HCT116 (cell line): ENCODE data around the gene HSD17B3. TPM values are rescaled to one million over a fixed set of nuclear protein-coding genes. Genes with fewer than 3 reads are reported as not detected.

Experiments used
- ATAC-seq: fragments of 200-7000 bp; cut with Tn5 transposase; 2 replicates; pipeline ENCODE4 v1.9.1; 2020; ENCODE audit warnings: mild to moderate bottlenecking, moderate library complexity
- BruUV-seq: library from RNA; stranded (reverse); fragments of 400-500 nt; replicated peaks from 2 replicates; lab custom pipeline; 2021; lab: Mats Ljungman, UMichigan
- CTCF ChIA-PET: fragments of 300-600 bp; sonication (Branson Sonifier 250); formaldehyde crosslinking; loops from one replicate; lab custom pipeline; 2021; ENCODE audit warnings: antibody characterized with exemption; lab: Charles Lee
- POLR2A ChIA-PET: fragments of 300-600, 350-600 bp; sonication (Branson Sonifier 250); formaldehyde crosslinking; loops from one replicate; lab custom pipeline; 2021; ENCODE audit warnings: antibody characterized with exemption; lab: Charles Lee
- RAD21 ChIA-PET, 2 experiments: fragments of 300-600 bp; sonication (Branson Sonifier 250); formaldehyde crosslinking; loops; one replicate each; lab custom pipeline; 2023; ENCODE audit warnings: low total read pairs in 2 of 2; ENCODE audit not compliant: uncharacterized antibody in 2 of 2, unreplicated experiment in 2 of 2, low non-redundant PET in 1 of 2; lab: Charles Lee
- DNase-seq: peaks from one replicate; pipeline ENCODE4 v3.0.0-alpha.2; 2010; ENCODE audit warnings: low read depth, low spot score
- H2AFZ ChIP-seq: fragments of 200-600 bp; shearing (Covaris generic), sonication (generic); 2 replicates; pipeline ENCODE4 v1.6.1; 2017; ENCODE audit warnings: low read depth, mixed run types, mixed read lengths, antibody characterized with exemption, low read length; ENCODE audit not compliant: poor library complexity, severe bottlenecking
- H3K27ac ChIP-seq: 2 replicates; pipeline ENCODE4 v1.5.1; 2012; ENCODE audit warnings: low read depth, low read length
- H3K27me3 ChIP-seq: fragments of 200-600 bp; sonication (generic); 2 replicates; pipeline ENCODE4 v1.6.1; 2016; ENCODE audit warnings: mixed run types, low read length, mixed read lengths; ENCODE audit not compliant: insufficient read depth
- H3K36me3 ChIP-seq, 2 experiments: fragments of 200-500 bp in 1 of 2; fragments of 200-600 bp in 1 of 2; sonication (Bioruptor generic) in 1 of 2; sonication (generic) in 1 of 2; 2 replicates each; pipeline versions ENCODE4 v1.5.1 to v1.6.1; 2014 to 2016; ENCODE audit warnings: low read length in 2 of 2, inconsistent platforms in 1 of 2, mixed read lengths in 1 of 2, mixed run types in 1 of 2; ENCODE audit not compliant: insufficient read depth in 2 of 2, control insufficient read depth in 1 of 2
- H3K4me1 ChIP-seq, 2 experiments: fragments of 200-600 bp in 1 of 2; sonication (generic) in 1 of 2; 2 replicates each; pipeline versions ENCODE4 v1.5.1 to v1.6.1; 2012 to 2017; ENCODE audit warnings: low read length in 2 of 2, inconsistent platforms in 1 of 2, mild to moderate bottlenecking in 1 of 2, mixed read lengths in 1 of 2, mixed run types in 1 of 2, moderate library complexity in 1 of 2; ENCODE audit not compliant: insufficient read depth in 2 of 2, control insufficient read depth in 1 of 2
- H3K4me2 ChIP-seq: fragments of 200-600 bp; sonication (generic); 2 replicates; pipeline ENCODE4 v1.6.1; 2017; ENCODE audit warnings: mixed run types, low read length, mixed read lengths
- H3K4me3 ChIP-seq, 2 experiments: fragments of 200-600 bp in 1 of 2; sonication (generic) in 1 of 2; replicated peaks in 1 of 2; 2 replicates each; pipeline ENCODE4 v1.5.1; 2011 to 2016; ENCODE audit warnings: low read length in 2 of 2, control low read depth in 1 of 2, low read depth in 1 of 2, mild to moderate bottlenecking in 1 of 2, mixed read lengths in 1 of 2, mixed run types in 1 of 2
- H3K79me2 ChIP-seq: fragments of 200-600 bp; sonication (generic); 2 replicates; pipeline ENCODE4 v1.6.1; 2017; ENCODE audit warnings: mild to moderate bottlenecking, mixed run types, low read length, moderate library complexity, mixed read lengths; ENCODE audit not compliant: insufficient read depth
- H3K9ac ChIP-seq: fragments of 200-600 bp; sonication (generic); 2 replicates; pipeline ENCODE4 v1.6.1; 2016; ENCODE audit warnings: low read length, mixed read lengths
- H3K9me2 ChIP-seq: fragments of 200-600 bp; sonication (generic), shearing (Covaris generic); 2 replicates; pipeline ENCODE4 v1.6.1; 2017; ENCODE audit warnings: mixed run types, mild to moderate bottlenecking, moderate library complexity; ENCODE audit not compliant: insufficient read depth
- H3K9me3 ChIP-seq, 2 experiments: fragments of 200-500 bp in 1 of 2; fragments of 200-600 bp in 1 of 2; sonication (Bioruptor generic) in 1 of 2; sonication (generic) in 1 of 2; 2 replicates each; pipeline ENCODE4 v1.6.1; 2014 to 2017; ENCODE audit warnings: low read length in 2 of 2, mixed read lengths in 2 of 2, inconsistent platforms in 1 of 2, low read depth in 1 of 2, mild to moderate bottlenecking in 1 of 2, mixed run types in 1 of 2, moderate library complexity in 1 of 2; ENCODE audit not compliant: control insufficient read depth in 1 of 2, insufficient read depth in 1 of 2
- H4K20me1 ChIP-seq: fragments of 200-600 bp; sonication (generic), shearing (Covaris generic); 2 replicates; pipeline ENCODE4 v1.6.1; 2017; ENCODE audit warnings: mixed run types, mild to moderate bottlenecking, moderate library complexity; ENCODE audit not compliant: insufficient read depth
- CBX3 ChIP-seq: IDR thresholded peaks from 2 replicates; pipeline ENCODE4 v1.6.1; 2012; ENCODE audit warnings: low read depth
- CEBPB ChIP-seq: IDR thresholded peaks from 2 replicates; pipeline ENCODE4 v1.6.1; 2012; ENCODE audit warnings: low read depth
- EGR1 ChIP-seq: IDR thresholded peaks from 2 replicates; pipeline ENCODE4 v1.6.1; 2012; ENCODE audit warnings: low read depth
- ELF1 ChIP-seq: IDR thresholded peaks from 2 replicates; pipeline ENCODE4 v1.6.1; 2012; ENCODE audit warnings: low read depth, borderline replicate concordance
- EZH2phosphoT487 ChIP-seq: fragments of 200-600 bp; IDR thresholded peaks from 2 replicates; pipeline ENCODE4 v1.6.1; 2018; ENCODE audit warnings: antibody characterized with exemption, borderline replicate concordance
- FOSL1 ChIP-seq: IDR thresholded peaks from 2 replicates; pipeline ENCODE4 v1.6.1; 2012; ENCODE audit warnings: low read depth
- POLR2A ChIP-seq: IDR thresholded peaks from 2 replicates; pipeline ENCODE4 v1.7.0; 2011; ENCODE audit warnings: borderline replicate concordance; ENCODE audit not compliant: insufficient read depth, insufficient read length; ENCODE audit errors: extremely low read depth
- POLR2AphosphoS5 ChIP-seq: IDR thresholded peaks from 2 replicates; pipeline ENCODE4 v1.6.1; 2011; ENCODE audit warnings: mild to moderate bottlenecking, low read depth, low read length, moderate library complexity
- SRF ChIP-seq: IDR thresholded peaks from 2 replicates; pipeline ENCODE4 v1.6.1; 2012; ENCODE audit warnings: low read depth
- ZNF274 ChIP-seq: fragments of 200-500 bp; sonication (Bioruptor generic); IDR thresholded peaks from 2 replicates; pipeline ENCODE4 v1.6.1; 2014; ENCODE audit warnings: mild to moderate bottlenecking, low read depth, low read length, inconsistent platforms
- intact Hi-C: fragments of 100-400 bp; cut with micrococcal nuclease; formaldehyde crosslinking; loops from 2 replicates; pipeline ENCODE4 v1.10.0; 2022
- total RNA-seq: library from RNA; stranded (reverse); gene quantifications from one replicate; pipeline ENCODE4 v1.2.1, GENCODE V29; 2021; ENCODE audit not compliant: unreplicated experiment
- TF ChIP-seq, protein P1 (sequence below): IDR thresholded peaks from 2 replicates; pipeline ENCODE4 v1.6.1; 2012
- TF ChIP-seq, protein P2 (sequence below): IDR thresholded peaks from 2 replicates; pipeline ENCODE4 v1.6.1; 2012
- TF ChIP-seq, protein P3 (sequence below), 3 experiments: fragments of 200-600 bp in 1 of 3; sonication (generic) in 1 of 3; IDR thresholded peaks in 2 of 3; conservative IDR thresholded peaks in 1 of 3; 2 replicates each; pipeline ENCODE4 v1.5.1; 2012 to 2017; ENCODE audit warnings: low read depth in 2 of 3, low read length in 2 of 3, antibody characterized with exemption in 1 of 3, borderline replicate concordance in 1 of 3, control low read depth in 1 of 3, mild to moderate bottlenecking in 1 of 3, mixed read lengths in 1 of 3, mixed run types in 1 of 3, moderate library complexity in 1 of 3; ENCODE audit not compliant: insufficient read depth in 1 of 3

Gene HSD17B3
- total RNA-seq, 1 experiment from 2014 or later = 0.37 TPM

- no peak overlapping the region for H2AFZ ChIP-seq
- H3K4me2 ChIP-seq = peak overlapping the region; percentile 47
- peaks cover 0 to 7% of the 10 kb centered on the region in 2 experiments; a peak in 1 of 4 replicates for H3K36me3 ChIP-seq
- ChIA-PET POLR2A (interaction anchor here (0.7 kb wide), 1 partner anchor 106 kb away, joined by 3 read pairs; the partner anchor contains the start of gene HABP4), CTCF (interaction anchor here (1.0 to 1.1 kb wide), 2 partner anchors 16 to 324 kb away, joined by 3 to 4 read pairs; no protein-coding TSS in a partner anchor), RAD21 (interaction anchor here in 1 of 2 experiments (0.7 kb wide), 1 partner anchor 98 kb away, joined by 3 read pairs; no protein-coding TSS in a partner anchor)
- peaks cover 55 to 66% of the 10 kb centered on the region in 2 experiments for H3K4me1 ChIP-seq
- TSS peak; percentile 29 for BruUV-seq
- no peaks in the 10 kb centered on the region for H4K20me1 ChIP-seq
- DNase-seq (no peak), ATAC-seq (no peak)
- H3K4me3 ChIP-seq = 0 out of 4 replicates have a peak overlapping the region, but pooled peaks of 1 of the 2 experiments have one; percentile 15
- H3K9me3 ChIP-seq = no peaks in the 10 kb centered on the region
- no peaks in the 10 kb centered on the region for H3K79me2 ChIP-seq
- intact Hi-C loops = loop anchor here (5.0 kb wide), 2 partner anchors 39 to 74 kb away; partner anchors contain the start of genes SLC35D2 and ZNF367
- peak overlapping the region; percentile 91 for H3K27ac ChIP-seq
- H3K27me3 ChIP-seq = no peaks in the 10 kb centered on the region
- no peaks in the 10 kb centered on the region for H3K9me2 ChIP-seq
- H3K9ac ChIP-seq = peak overlapping the region; percentile 43
- TF ChIP-seq EGR1 (no peak), CEBPB (no peak)
Observed at GRCh38 chr9:96343515-96344360, 41.8 kb upstream of the HSD17B3 start.

DNA sequence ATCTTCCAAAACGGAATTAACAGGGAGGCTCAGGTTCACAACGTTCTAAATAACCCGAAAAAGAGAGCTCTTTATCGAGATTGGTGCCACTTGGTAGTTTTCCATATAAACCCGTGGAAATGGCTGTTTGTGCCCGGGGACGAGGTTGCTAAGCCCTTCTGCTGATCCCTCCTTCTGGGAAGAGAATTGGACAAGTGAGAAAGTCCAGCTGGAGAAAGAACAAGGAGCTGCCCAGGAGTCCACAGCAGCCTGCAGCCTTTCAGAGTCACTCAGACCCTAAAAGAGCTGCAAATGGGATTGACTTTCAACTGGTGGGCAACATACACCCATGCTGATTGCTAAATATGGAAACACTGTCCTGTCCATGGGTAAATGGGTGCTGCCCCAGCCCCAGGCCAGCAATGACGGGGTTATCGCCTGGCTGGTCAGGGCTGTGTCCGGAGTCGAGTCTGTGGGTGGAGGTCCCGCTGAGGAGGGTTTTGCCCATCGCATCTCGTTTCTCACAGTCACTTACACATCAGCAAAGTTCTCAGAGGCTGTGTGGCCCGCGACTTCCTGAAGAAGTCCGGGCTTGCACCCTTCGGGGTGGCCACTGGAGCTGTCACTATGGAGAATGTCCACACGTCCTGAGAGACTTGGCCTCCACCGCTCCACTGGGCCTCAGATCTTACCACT lies 40.7 kb upstream of the HSD17B3 start:
- POLR2A ChIA-PET = no interaction called here
- no peak overlapping the region for H2AFZ ChIP-seq
- ATAC-seq (no peak), DNase-seq (no peak)
- H3K79me2 ChIP-seq = no peaks in the 10 kb centered on the region
- H4K20me1 ChIP-seq = no peaks in the 10 kb centered on the region
- TF ChIP-seq, protein P1, sequence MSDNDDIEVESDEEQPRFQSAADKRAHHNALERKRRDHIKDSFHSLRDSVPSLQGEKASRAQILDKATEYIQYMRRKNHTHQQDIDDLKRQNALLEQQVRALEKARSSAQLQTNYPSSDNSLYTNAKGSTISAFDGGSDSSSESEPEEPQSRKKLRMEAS = no peak
- TF ChIP-seq FOSL1 (no peak), EZH2phosphoT487 (no peak), POLR2AphosphoS5 (no peak), ZNF274 (no peak), ELF1 (no peak), POLR2A (no peak), SRF (no peak), CBX3 (no peak)
- TF ChIP-seq, protein P2, sequence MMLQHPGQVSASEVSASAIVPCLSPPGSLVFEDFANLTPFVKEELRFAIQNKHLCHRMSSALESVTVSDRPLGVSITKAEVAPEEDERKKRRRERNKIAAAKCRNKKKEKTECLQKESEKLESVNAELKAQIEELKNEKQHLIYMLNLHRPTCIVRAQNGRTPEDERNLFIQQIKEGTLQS = no peak
- TF ChIP-seq, protein P3, sequence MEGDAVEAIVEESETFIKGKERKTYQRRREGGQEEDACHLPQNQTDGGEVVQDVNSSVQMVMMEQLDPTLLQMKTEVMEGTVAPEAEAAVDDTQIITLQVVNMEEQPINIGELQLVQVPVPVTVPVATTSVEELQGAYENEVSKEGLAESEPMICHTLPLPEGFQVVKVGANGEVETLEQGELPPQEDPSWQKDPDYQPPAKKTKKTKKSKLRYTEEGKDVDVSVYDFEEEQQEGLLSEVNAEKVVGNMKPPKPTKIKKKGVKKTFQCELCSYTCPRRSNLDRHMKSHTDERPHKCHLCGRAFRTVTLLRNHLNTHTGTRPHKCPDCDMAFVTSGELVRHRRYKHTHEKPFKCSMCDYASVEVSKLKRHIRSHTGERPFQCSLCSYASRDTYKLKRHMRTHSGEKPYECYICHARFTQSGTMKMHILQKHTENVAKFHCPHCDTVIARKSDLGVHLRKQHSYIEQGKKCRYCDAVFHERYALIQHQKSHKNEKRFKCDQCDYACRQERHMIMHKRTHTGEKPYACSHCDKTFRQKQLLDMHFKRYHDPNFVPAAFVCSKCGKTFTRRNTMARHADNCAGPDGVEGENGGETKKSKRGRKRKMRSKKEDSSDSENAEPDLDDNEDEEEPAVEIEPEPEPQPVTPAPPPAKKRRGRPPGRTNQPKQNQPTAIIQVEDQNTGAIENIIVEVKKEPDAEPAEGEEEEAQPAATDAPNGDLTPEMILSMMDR (IDR thresholded peaks at IDR 0.05 in 2 of 3, conservative IDR thresholded peaks at IDR 0.05 in 1 of 3; ENCODE audit: borderline replicate concordance in 1 of 3, insufficient read depth in 1 of 3, low read depth in 2 of 3, low read length in 2 of 3) = no peak
- CTCF ChIA-PET = interaction anchor here (0.9 kb wide), 1 partner anchor 15 kb away, joined by 4 read pairs; no protein-coding TSS in a partner anchor
- H3K27me3 ChIP-seq = no peaks in the 10 kb centered on the region
- intact Hi-C loops = loop anchor here (5.0 kb wide), 2 partner anchors 40 to 75 kb away; partner anchors contain the start of genes SLC35D2 and ZNF367
- H3K36me3 ChIP-seq = no peaks in the 10 kb centered on the region
- RAD21 ChIA-PET = no interaction called here
- no peaks in the 10 kb centered on the region for H3K9me2 ChIP-seq
- H3K4me3 ChIP-seq = no peak overlapping the region
- BruUV-seq = no TSS peak
- peaks cover 65 to 75% of the 10 kb centered on the region in 2 experiments for H3K4me1 ChIP-seq
- H3K27ac ChIP-seq = peak overlapping the region; percentile 91
- peak overlapping the region; percentile 42 for H3K4me2 ChIP-seq
- no peaks in the 10 kb centered on the region for H3K9me3 ChIP-seq
- H3K9ac ChIP-seq = peak overlapping the region; percentile 38; the same call in 1 of the 2 replicates
